Measurements from ENCODE around the gene ARHGAP44.

- TF ChIP-seq, protein P1, sequence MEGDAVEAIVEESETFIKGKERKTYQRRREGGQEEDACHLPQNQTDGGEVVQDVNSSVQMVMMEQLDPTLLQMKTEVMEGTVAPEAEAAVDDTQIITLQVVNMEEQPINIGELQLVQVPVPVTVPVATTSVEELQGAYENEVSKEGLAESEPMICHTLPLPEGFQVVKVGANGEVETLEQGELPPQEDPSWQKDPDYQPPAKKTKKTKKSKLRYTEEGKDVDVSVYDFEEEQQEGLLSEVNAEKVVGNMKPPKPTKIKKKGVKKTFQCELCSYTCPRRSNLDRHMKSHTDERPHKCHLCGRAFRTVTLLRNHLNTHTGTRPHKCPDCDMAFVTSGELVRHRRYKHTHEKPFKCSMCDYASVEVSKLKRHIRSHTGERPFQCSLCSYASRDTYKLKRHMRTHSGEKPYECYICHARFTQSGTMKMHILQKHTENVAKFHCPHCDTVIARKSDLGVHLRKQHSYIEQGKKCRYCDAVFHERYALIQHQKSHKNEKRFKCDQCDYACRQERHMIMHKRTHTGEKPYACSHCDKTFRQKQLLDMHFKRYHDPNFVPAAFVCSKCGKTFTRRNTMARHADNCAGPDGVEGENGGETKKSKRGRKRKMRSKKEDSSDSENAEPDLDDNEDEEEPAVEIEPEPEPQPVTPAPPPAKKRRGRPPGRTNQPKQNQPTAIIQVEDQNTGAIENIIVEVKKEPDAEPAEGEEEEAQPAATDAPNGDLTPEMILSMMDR (IDR thresholded peaks at IDR 0.05 in 8 of 11, conservative IDR thresholded peaks at IDR 0.05 in 3 of 11) = no peak
- no peak for TF ChIP-seq POLR2A (IDR thresholded peaks at IDR 0.05)
- TF ChIP-seq POLR2AphosphoS5 (IDR thresholded peaks at IDR 0.05) = no peak
Observed at GRCh38 chr17:12813664-12814063, 24.4 kb downstream of the ARHGAP44 start.

Data from spleen (tissue), 7 donors.